ENCODE measurements around the gene YIPF3. TPM values are rescaled to one million over a fixed set of nuclear protein-coding genes. Genes with fewer than 3 reads are reported as not detected.
"Not testable (repeated sequence)": the region's sequence is repeated elsewhere in the genome, so short reads cannot be mapped to it uniquely, and the experiment has no call there.

Gene YIPF3
- 80.0 TPM for total RNA-seq

DNA sequence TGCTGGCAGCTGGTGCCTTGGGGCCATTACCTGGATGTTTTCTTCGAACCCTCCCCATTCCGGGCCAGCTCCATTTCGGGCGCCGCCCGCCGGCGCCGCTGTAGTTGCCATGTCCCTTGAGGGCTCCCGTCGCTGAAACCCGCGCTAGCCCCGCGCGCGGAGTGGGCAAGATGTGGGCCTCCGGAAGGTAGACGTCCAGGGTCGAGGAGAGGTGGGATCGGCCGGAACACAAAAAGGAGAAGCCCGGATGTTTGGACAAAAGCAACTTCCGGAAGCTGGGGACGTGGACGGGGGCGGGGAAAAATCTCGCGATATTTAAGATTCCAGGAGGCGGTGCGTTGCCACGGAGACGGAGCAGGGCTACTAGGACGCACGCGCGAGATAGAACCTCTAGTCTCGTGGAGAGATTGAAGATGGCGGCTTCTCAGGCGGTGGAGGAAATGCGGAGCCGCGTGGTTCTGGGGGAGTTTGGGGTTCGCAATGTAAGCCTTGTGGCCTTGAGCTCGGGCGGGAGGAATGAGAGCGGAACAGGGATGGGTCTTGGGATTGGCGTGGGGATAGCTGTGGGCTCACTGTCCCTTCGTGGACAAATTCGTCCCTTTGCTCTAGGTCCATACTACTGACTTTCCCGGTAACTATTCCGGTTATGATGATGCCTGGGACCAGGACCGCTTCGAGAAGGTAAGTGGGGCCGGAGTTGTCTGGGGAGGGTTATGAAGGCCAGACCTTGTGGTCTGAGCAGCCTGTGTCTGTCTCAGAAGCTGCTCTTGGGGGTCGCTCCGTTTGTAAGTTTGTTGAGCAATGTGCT lies at the start of gene YIPF3, which contains the start of gene POLR1C:
Gene YIPF3, minus strand, starts transcription at position 230 of the 808 bp plus-strand sequence. Its CDS starts 119 bp downstream, at position 111.
Gene POLR1C, plus strand, starts transcription at position 393 of the 808 bp plus-strand sequence. Its CDS starts 21 bp downstream, at position 414.
- peak within 1 kb of the TSS; percentile 80 for H3K27ac ChIP-seq
- peak within 1 kb of the TSS; percentile 79 to 84 for H3K4me3 ChIP-seq
- no peaks in the 10 kb centered on the region for H3K27me3 ChIP-seq
- intact Hi-C loops (cut with DNase I): no loop called here
- peaks cover 44% of the 10 kb centered on the region for H3K4me1 ChIP-seq
- peak in 1 of 2 donors; percentile 98 for DNase-seq (ENCODE audit: extremely low spot score in 2 of 2)
- no peaks in the 10 kb centered on the region for H3K9me3 ChIP-seq
- TF ChIP-seq POLR2AphosphoS5 (IDR thresholded peaks at IDR 0.05; ENCODE audit: insufficient read depth in 1 of 2, low read depth in 1 of 2) (peak; percentile 79 to 97), CTCF (IDR thresholded peaks at IDR 0.05) (no peak), POLR2A (IDR thresholded peaks at IDR 0.05) (peak in 1 of 2 donors; percentile 31)
- H3K36me3 ChIP-seq: peaks cover 0 to 62% of the 10 kb centered on the region in 2 donors

DNA sequence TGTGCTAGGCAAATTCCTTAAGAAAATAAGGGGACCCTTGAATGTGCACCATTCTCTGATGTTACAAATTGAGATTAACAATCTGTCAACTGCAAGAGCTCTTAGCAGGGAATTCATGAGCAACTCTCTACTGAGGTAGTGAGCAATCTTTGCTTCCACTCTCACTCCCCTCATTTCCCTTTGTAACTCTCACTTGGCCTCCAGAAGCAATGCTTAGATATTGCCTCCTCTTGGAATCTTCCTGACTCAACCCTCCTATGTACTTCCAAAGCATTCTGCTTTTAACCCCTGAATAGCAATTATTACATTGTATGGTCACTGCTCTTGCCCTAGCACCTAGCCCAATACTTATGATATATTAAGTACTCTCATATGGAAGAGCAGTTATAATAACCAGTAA lies 42.6 kb upstream of the YIPF3 start:
- DNase-seq (ENCODE audit: extremely low spot score in 2 of 2): no peak
- TF ChIP-seq POLR2A (IDR thresholded peaks at IDR 0.05): no peak
- TF ChIP-seq POLR2AphosphoS5 (IDR thresholded peaks at IDR 0.05; ENCODE audit: insufficient read depth in 1 of 2, low read depth in 1 of 2): no peak
- TF ChIP-seq CTCF (IDR thresholded peaks at IDR 0.05): no peak
- H3K9me3 ChIP-seq: no peaks in the 10 kb centered on the region
- H3K4me1 ChIP-seq: no peaks in the 10 kb centered on the region
- no peaks in the 10 kb centered on the region for H3K27me3 ChIP-seq
- no peak overlapping the region for H3K27ac ChIP-seq
- H3K4me3 ChIP-seq: no peak overlapping the region
- H3K36me3 ChIP-seq: peaks cover 0 to 92% of the 10 kb centered on the region in 2 donors
- intact Hi-C loops (cut with DNase I): no loop called here

- H3K9me3 ChIP-seq; H3K27me3 ChIP-seq; H3K27ac ChIP-seq; intact Hi-C loops (cut with DNase I); DNase-seq (ENCODE audit: extremely low spot score in 2 of 2); H3K4me3 ChIP-seq; H3K4me1 ChIP-seq: not testable (repeated sequence)
- H3K36me3 ChIP-seq: peaks cover 0 to 93% of the 10 kb centered on the region in 2 donors
Observed at GRCh38 chr6:43557620-43558019, 40.9 kb upstream of the YIPF3 start.

- Histone ChIP-seq H3K4me3 (no peak overlapping the region), H3K27ac (no peak overlapping the region), H3K4me1 (no peaks in the 10 kb centered on the region), H3K36me3 (peaks cover 6 to 81% of the 10 kb centered on the region in 2 donors), H3K27me3 (no peaks in the 10 kb centered on the region), H3K9me3 (no peaks in the 10 kb centered on the region)
- DNase-seq (ENCODE audit: extremely low spot score in 2 of 2): no peak
- intact Hi-C loops (cut with DNase I): no loop called here
- TF ChIP-seq CTCF (IDR thresholded peaks at IDR 0.05) (no peak), POLR2A (IDR thresholded peaks at IDR 0.05) (no peak), POLR2AphosphoS5 (IDR thresholded peaks at IDR 0.05; ENCODE audit: insufficient read depth in 1 of 2, low read depth in 1 of 2) (no peak)
Observed at GRCh38 chr6:43547222-43547621, 30.5 kb upstream of the YIPF3 start.

GRCh38 chr6:43544461-43544860 lies 27.7 kb upstream of the YIPF3 start:
- intact Hi-C loops (cut with DNase I): no loop called here
- TF ChIP-seq POLR2AphosphoS5 (IDR thresholded peaks at IDR 0.05; ENCODE audit: insufficient read depth in 1 of 2, low read depth in 1 of 2): no peak
- TF ChIP-seq CTCF (IDR thresholded peaks at IDR 0.05): no peak
- TF ChIP-seq POLR2A (IDR thresholded peaks at IDR 0.05): no peak
- H3K9me3 ChIP-seq: no peaks in the 10 kb centered on the region
- no peak overlapping the region for H3K4me3 ChIP-seq
- no peak overlapping the region for H3K27ac ChIP-seq
- peaks cover 0 to 58% of the 10 kb centered on the region in 2 donors for H3K36me3 ChIP-seq
- no peaks in the 10 kb centered on the region for H3K27me3 ChIP-seq
- no peak for DNase-seq (ENCODE audit: extremely low spot score in 2 of 2)
- no peaks in the 10 kb centered on the region for H3K4me1 ChIP-seq

Measured in vagina (tissue), 2 donors.